ENCODE measurements around the gene SEPTIN12.

DNA sequence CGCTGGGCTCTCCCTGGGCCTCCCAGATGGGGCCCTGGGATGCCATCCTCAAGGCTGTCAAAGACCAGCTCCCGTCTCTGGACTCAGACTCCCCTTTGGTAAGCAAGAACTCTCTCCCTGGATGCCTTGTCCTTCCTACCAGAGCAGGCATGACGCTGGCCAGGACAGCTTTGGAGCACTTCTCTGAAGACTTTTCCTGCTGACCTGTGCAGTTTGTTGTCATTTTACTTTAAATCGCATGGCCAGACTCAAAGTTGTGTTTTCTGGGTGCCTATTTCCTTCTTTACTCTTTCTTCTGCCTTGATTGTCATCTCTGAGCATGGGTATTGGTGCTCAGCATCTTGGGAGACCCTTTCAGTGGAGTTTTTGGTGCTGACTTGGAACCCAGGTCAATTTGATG, 51.6 kb downstream of the SEPTIN12 start:
- TF ChIP-seq, protein P1, sequence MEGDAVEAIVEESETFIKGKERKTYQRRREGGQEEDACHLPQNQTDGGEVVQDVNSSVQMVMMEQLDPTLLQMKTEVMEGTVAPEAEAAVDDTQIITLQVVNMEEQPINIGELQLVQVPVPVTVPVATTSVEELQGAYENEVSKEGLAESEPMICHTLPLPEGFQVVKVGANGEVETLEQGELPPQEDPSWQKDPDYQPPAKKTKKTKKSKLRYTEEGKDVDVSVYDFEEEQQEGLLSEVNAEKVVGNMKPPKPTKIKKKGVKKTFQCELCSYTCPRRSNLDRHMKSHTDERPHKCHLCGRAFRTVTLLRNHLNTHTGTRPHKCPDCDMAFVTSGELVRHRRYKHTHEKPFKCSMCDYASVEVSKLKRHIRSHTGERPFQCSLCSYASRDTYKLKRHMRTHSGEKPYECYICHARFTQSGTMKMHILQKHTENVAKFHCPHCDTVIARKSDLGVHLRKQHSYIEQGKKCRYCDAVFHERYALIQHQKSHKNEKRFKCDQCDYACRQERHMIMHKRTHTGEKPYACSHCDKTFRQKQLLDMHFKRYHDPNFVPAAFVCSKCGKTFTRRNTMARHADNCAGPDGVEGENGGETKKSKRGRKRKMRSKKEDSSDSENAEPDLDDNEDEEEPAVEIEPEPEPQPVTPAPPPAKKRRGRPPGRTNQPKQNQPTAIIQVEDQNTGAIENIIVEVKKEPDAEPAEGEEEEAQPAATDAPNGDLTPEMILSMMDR (IDR thresholded peaks at IDR 0.05 in 2 of 3, conservative IDR thresholded peaks at IDR 0.05 in 1 of 3; ENCODE audit: control insufficient read depth in 2 of 3, extremely low read depth in 1 of 3, insufficient read depth in 1 of 3, low read depth in 3 of 3, low read length in 3 of 3): no peak
- no peak for TF ChIP-seq NR2C2 (IDR thresholded peaks at IDR 0.05; ENCODE audit: borderline replicate concordance, control insufficient read depth, insufficient read length, low read depth)
- TF ChIP-seq ASH2L (IDR thresholded peaks at IDR 0.05; ENCODE audit: borderline replicate concordance, low read depth): no peak
- TF ChIP-seq RAD21 (IDR thresholded peaks at IDR 0.05; ENCODE audit: insufficient read depth, low read depth, low read length): no peak
- no peak for TF ChIP-seq POLR2A (IDR thresholded peaks at IDR 0.05; ENCODE audit: low read depth, low read length)
- TF ChIP-seq NFXL1 (IDR thresholded peaks at IDR 0.05; ENCODE audit: borderline replicate concordance): no peak
- TF ChIP-seq ETV6 (conservative IDR thresholded peaks at IDR 0.05 in 1 of 2, IDR thresholded peaks at IDR 0.05 in 1 of 2; ENCODE audit: borderline replicate concordance in 1 of 2, low read depth in 1 of 2): no peak
- TF ChIP-seq BHLHE40 (IDR thresholded peaks at IDR 0.05; ENCODE audit: borderline replicate concordance in 1 of 2, low read depth in 2 of 2, low read length in 1 of 2): no peak
- TF ChIP-seq, protein P2, sequence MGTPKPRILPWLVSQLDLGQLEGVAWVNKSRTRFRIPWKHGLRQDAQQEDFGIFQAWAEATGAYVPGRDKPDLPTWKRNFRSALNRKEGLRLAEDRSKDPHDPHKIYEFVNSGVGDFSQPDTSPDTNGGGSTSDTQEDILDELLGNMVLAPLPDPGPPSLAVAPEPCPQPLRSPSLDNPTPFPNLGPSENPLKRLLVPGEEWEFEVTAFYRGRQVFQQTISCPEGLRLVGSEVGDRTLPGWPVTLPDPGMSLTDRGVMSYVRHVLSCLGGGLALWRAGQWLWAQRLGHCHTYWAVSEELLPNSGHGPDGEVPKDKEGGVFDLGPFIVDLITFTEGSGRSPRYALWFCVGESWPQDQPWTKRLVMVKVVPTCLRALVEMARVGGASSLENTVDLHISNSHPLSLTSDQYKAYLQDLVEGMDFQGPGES (IDR thresholded peaks at IDR 0.05): no peak
- no peak for TF ChIP-seq FOXM1 (IDR thresholded peaks at IDR 0.05; ENCODE audit: low read depth, low read length)
- TF ChIP-seq HDAC2 (IDR thresholded peaks at IDR 0.05): no peak
- no peak for TF ChIP-seq RFX5 (IDR thresholded peaks at IDR 0.05; ENCODE audit: low read depth, low read length)
